A172 (cell line): ENCODE results near the gene MTCL1. TPM values are rescaled to one million over a fixed set of nuclear protein-coding genes. Genes with fewer than 3 reads are reported as not detected.

Experiments
- DNase-seq: peaks from one replicate; pipeline ENCODE4 v3.0.0-alpha.2; 2015; ENCODE audit warnings: low spot score
- total RNA-seq: library from RNA; depleted of rRNA; stranded (reverse); fragments of >200 nt; shearing (Covaris generic); gene quantifications from 2 replicates; pipeline ENCODE4 v1.2.3, GENCODE V29; 2014

Gene MTCL1
- total RNA-seq, 1 experiment from 2014 or later: 33.6 TPM

GRCh38 chr18:8769509-8770095 is 64.2 kb downstream of the MTCL1 start:
- DNase-seq: no peak

DNA sequence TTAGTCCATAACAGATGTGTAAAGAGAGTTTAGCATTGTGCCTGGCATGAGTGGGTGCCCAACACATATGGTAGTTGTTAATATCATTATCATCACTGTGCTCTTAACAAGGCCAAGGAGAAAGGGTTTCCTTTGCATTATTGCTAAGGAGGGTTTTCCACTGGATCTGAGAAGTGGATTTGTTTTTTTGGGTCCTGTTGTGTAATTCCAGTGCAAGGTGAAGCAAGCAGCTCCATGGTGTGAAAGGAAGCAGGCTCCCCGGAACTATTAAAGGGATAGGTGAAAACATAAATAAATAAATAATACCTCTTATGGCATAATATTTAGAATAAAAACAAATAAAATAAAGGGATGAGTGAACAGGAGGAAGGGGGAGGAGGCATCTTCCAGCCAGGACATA is 65.3 kb downstream of the MTCL1 start:
- no peak for DNase-seq

DNA sequence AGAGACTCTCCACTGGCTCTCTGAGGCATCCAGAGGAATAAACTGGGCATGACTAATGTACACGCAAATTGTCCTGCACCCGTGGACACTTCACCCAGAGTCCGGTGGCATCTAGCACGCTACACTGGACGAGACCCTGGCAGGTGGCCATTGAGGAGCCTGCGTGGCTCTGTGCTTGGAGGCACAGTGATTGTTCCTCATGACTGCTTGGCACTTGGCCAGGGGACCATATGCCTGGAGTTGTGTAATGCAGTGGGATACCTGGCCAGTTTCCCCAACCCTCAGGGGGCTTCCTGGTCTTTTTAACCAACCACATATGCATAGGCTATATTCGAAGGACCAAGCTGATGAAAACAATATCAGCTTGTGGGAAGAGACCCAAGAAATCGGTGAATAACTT is 66.6 kb downstream of the MTCL1 start:
- no peak for DNase-seq

DNA sequence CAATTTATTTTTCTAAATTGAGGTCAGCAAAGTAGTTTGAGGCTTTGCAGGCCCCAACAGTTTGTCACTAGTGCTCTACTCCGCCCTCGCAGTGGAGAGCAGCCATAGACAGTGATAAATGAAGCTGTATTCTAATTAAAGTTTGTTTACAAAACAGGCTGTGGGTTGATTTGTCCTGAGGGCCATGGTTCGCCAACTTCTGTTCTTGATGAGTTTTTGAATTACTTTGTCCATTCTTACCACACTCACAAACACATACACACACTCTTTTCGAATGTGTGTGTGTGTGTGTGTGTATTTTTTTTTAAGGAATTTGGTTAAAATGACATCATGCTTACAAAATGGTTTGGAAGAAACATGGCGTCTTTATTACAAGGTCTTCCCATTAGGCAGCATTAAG is 68.6 kb downstream of the MTCL1 start:
- DNase-seq: no peak

GRCh38 chr18:8776013-8776943 is 70.9 kb downstream of the MTCL1 start:
- DNase-seq: no peak

- DNase-seq: no peak
Measured at GRCh38 chr18:8777846-8778245, 72.5 kb downstream of the MTCL1 start.

- no peak for DNase-seq
Measured at GRCh38 chr18:8778386-8778785, 73.0 kb downstream of the MTCL1 start.

DNA sequence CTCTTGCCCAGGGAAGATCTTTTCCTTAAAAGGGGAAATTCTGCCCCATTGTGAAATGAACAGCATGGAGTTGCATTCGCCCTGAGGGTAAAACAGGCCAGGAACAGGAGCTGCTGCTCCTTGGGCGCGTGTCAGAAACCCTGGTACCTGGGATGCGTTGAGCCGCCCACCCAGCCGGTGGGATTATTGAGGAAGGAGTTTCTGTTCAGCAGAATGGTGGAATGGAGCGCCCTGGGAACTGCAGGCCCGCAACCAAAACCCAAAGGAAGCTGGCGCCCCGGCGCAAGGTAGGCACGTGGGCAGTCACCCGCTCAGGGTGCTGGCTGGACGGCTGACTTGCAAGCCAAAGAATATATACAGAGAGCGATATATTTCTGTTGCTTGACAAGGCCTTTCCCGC is 73.5 kb downstream of the MTCL1 start:
- no peak for DNase-seq

DNA sequence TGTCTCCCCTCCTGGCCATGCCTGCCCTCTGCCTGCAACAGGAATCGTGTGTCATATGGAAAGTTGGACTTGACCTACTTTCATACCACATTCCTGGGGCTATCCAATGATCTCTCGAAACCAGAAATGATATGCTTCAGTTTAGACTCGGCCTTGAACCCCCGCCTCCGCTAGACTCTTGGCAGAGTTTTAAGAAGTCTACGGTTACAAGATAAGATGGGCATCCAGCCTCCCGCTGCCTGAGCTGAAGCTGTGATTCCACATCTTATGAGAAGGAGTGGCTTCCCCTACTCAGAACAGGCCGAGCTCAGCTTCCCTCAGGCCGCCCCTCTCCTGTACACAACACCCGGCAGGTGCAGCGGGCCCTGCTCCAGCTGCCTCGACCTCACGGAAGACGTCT is 73.9 kb downstream of the MTCL1 start:
- DNase-seq: no peak

DNA sequence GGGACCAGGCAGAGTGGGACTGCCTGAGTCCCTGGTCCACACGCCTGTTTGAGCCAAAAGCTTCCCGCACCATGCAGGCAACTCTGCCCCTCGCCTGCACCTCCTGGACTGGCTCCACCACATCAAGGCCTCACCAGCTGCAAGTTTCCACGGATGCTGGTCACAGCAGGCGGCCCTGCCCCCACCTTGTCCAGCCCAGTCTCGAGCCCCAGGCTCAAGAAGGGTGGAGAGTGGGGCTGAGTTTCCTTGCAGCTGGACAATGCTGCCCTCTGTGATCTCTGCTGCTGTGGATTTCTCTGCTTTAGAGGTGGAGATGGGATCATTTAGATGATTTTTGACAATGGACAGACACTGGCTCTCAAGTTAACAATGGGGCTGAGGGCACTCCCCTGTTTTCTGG is 74.9 kb downstream of the MTCL1 start:
- DNase-seq: no peak

- DNase-seq: no peak
Measured at GRCh38 chr18:8781671-8782070, 76.3 kb downstream of the MTCL1 start.

- DNase-seq: no peak
Measured at GRCh38 chr18:8783335-8783993, 78.1 kb downstream of the MTCL1 start.

DNA sequence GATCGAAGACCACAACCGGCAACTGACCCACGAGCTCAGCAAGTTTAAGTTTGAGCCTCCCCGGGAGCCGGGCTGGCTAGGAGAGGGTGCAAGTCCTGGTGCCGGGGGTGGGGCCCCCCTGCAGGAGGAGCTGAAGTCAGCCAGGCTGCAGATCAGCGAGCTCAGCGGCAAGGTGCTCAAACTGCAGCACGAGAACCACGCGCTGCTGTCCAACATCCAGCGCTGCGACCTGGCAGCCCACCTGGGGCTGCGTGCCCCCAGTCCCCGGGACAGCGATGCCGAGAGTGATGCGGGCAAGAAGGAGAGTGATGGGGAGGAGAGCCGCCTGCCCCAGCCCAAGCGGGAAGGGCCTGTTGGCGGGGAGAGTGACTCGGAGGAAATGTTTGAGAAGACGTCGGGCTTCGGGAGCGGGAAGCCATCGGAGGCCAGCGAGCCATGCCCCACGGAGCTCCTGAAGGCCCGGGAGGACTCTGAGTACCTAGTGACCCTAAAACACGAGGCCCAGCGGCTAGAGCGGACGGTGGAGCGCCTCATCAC is 78.7 kb downstream of the MTCL1 start:
- no peak for DNase-seq

- DNase-seq: no peak
Measured at GRCh38 chr18:8785261-8785660, 79.9 kb downstream of the MTCL1 start.

DNA sequence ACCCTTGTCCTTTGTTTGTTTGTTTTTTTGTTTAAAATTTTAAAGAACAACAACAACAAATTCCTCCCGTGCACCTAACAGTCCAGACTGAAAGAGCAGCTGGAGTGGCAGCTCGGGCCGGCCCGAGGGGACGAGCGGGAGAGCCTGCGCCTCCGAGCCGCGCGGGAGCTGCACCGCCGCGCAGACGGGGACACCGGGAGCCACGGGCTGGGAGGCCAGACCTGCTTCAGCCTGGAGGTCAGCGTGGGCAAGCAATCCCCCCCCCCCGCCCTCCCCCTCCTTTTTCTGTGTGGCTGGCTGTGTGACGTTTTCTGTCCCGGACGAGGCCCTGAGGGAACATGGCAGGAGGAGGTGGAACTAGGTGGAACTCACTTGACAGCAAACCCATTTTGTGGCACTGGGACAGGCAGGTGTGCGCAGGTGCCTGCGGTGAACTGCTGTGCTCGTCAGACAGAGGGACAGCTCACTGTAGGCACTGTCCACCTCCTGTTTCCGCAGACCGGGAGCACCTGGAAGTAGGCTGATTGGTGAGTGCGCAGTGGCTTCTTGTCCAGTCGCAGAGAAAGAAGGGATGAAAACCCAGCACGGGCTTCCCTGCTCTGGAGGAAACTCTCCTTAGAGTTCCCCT is 80.6 kb downstream of the MTCL1 start:
- DNase-seq: no peak

GRCh38 chr18:8786483-8787370 is 81.4 kb downstream of the MTCL1 start:
- no peak for DNase-seq

- DNase-seq: no peak
Measured at GRCh38 chr18:8787371-8787670, 82.0 kb downstream of the MTCL1 start.

DNA sequence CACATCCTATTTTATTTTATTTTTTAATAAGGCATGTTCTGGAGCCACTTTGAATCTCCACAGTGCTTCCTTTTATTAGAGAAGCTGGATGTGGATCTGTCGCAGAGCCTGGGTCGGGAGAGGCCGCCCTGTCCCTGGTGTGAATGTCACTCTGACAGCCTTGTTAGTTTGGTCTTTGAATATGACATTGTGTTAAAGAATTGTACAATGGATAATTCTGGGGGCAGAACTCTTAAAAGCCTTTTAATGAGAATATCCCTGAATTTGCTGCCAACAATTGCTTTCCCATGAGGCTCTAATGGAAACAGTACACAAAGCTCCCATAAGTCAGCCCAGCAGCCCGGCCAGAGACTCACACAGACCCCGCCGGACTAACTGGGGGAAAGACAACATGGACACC is 82.4 kb downstream of the MTCL1 start:
- DNase-seq: no peak

DNA sequence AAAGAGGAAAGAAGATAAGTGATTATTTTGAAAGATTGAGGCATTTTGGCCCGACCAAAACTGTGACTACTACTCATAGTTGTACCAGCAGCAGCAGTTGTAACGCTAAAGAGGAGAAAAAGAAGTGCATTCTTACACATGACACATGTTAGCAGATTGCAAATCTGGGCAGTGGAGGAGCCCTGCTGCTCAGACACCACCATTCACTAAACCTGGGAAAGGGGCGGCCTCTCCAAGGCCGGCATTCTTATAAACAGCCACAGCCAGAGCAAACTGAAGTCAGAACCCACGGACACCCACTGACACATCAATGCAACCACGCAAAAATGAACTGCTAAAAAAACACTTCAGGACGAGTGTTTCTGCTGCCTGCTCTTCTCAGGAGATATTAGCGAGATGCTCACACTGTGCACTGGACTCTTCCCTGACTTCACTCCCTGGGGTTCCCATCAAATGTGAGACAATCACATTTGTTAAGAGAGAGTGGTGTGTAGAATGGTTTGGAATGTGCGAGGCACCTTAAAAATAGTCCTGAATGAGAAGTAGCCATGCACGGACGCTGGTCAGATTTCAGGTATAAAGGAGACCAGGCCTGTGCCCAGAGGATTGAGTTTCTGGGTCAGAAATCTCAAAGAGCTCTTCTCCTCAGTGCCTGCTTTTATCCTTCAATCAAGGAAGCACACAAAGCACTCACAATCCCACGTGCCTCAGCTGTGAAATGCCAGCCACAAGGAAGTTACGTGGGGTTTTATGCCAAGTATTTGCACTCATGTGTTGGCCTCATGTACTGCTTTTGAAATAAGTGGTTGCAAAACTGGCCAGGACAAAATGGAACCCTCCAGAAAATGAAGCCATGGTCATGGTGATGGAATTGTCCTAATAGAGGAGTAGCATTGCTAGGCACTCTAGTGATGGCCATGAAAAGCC is 83.4 kb downstream of the MTCL1 start:
- DNase-seq: no peak

- no peak for DNase-seq
Measured at GRCh38 chr18:8791171-8791651, 85.9 kb downstream of the MTCL1 start.
